WTC11 (cell line): ENCODE data around the gene SEMA3F. TPM values are rescaled to one million over a fixed set of nuclear protein-coding genes. Genes with fewer than 3 reads are reported as not detected.

ENCODE experiments used
- ATAC-seq: fragments of 200-7000 bp; cut with Tn5 transposase; 2 replicates; pipeline ENCODE4 v1.10.0; 2021; ENCODE audit warnings: mild to moderate bottlenecking, moderate library complexity
- CTCF ChIA-PET: fragments of 300-600 bp; sonication (Branson Sonifier 250); formaldehyde crosslinking; loops from one replicate; lab custom pipeline; 2021; ENCODE audit warnings: antibody characterized with exemption; lab: Charles Lee
- POLR2A ChIA-PET: fragments of 350-600 bp; sonication (Branson Sonifier 250); formaldehyde crosslinking; loops from one replicate; lab custom pipeline; 2021; ENCODE audit warnings: antibody characterized with exemption; lab: Charles Lee
- DNase-seq: peaks from one replicate; pipeline ENCODE4 v3.0.0; 2021; ENCODE audit warnings: low spot score
- H3K27ac Mint-ChIP-seq: 2 replicates; pipeline ENCODE4 v1.8.0; 2021; ENCODE audit warnings: mixed read lengths
- H3K27me3 Mint-ChIP-seq: 2 replicates; pipeline ENCODE4 v1.8.0; 2021; ENCODE audit warnings: low read depth, mild to moderate bottlenecking, moderate library complexity, mixed read lengths
- H3K36me3 Mint-ChIP-seq: 2 replicates; pipeline ENCODE4 v1.8.0; 2021; ENCODE audit warnings: mixed read lengths
- H3K4me1 Mint-ChIP-seq: 2 replicates; pipeline ENCODE4 v1.8.0; 2022; ENCODE audit warnings: mixed read lengths
- H3K4me3 Mint-ChIP-seq: 2 replicates; pipeline ENCODE4 v1.8.0; 2021; ENCODE audit warnings: mild to moderate bottlenecking, moderate library complexity, mixed read lengths
- H3K9me3 Mint-ChIP-seq: 2 replicates; pipeline ENCODE4 v1.8.0; 2021; ENCODE audit warnings: mixed read lengths
- AFF4 ChIP-seq: sonication (generic); formaldehyde crosslinking; IDR thresholded peaks from 2 replicates; pipeline ENCODE4 v1.8.1; 2023; ENCODE audit warnings: mild to moderate bottlenecking, missing genetic modification reagents, borderline replicate concordance
- ELF4 ChIP-seq: sonication (generic); formaldehyde crosslinking; IDR thresholded peaks from 2 replicates; pipeline ENCODE4 v1.8.1; 2022; ENCODE audit warnings: low read depth, mild to moderate bottlenecking, moderate library complexity, missing genetic modification reagents
- ESRRA ChIP-seq: sonication (generic); formaldehyde crosslinking; IDR thresholded peaks from 2 replicates; pipeline ENCODE4 v1.8.1; 2022; ENCODE audit warnings: mild to moderate bottlenecking, missing genetic modification reagents, borderline replicate concordance
- GABPB1 ChIP-seq: sonication (generic); formaldehyde crosslinking; IDR thresholded peaks from 2 replicates; pipeline ENCODE4 v1.8.1; 2023; ENCODE audit warnings: mild to moderate bottlenecking, missing genetic modification reagents
- NFYB ChIP-seq: sonication (generic); formaldehyde crosslinking; conservative IDR thresholded peaks from 2 replicates; pipeline ENCODE4 v1.8.0; 2022; ENCODE audit warnings: low read depth, missing genetic modification reagents
- NR3C1 ChIP-seq: sonication (generic); formaldehyde crosslinking; conservative IDR thresholded peaks from 2 replicates; pipeline ENCODE4 v1.8.1; 2023; ENCODE audit warnings: low read depth, mild to moderate bottlenecking, missing genetic modification reagents
- PRRX2 ChIP-seq: fragments of 250-450 bp; sonication (Bioruptor Pico); IDR thresholded peaks from 2 replicates; pipeline ENCODE4 v1.8.0; 2021; ENCODE audit warnings: mild to moderate bottlenecking
- SMAD3 ChIP-seq: sonication (generic); formaldehyde crosslinking; IDR thresholded peaks from 2 replicates; pipeline ENCODE4 v1.8.0; 2022; ENCODE audit warnings: missing genetic modification reagents, mild to moderate bottlenecking, borderline replicate concordance
- SOX15 ChIP-seq: fragments of 250-450 bp; sonication (Bioruptor Pico); IDR thresholded peaks from 2 replicates; pipeline ENCODE4 v1.9.0; 2021; ENCODE audit warnings: mild to moderate bottlenecking
- TEAD1 ChIP-seq: sonication (generic); formaldehyde crosslinking; IDR thresholded peaks from 2 replicates; pipeline ENCODE4 v1.8.0; 2022; ENCODE audit warnings: mild to moderate bottlenecking, missing genetic modification reagents
- ZNF138 ChIP-seq: sonication (generic); formaldehyde crosslinking; conservative IDR thresholded peaks from 2 replicates; pipeline ENCODE4 v1.8.1; 2022; ENCODE audit warnings: mild to moderate bottlenecking, moderate library complexity, missing genetic modification reagents
- ZNF219 ChIP-seq: sonication (generic); formaldehyde crosslinking; IDR thresholded peaks from 2 replicates; pipeline ENCODE4 v1.8.0; 2023; ENCODE audit warnings: missing genetic modification reagents, mild to moderate bottlenecking, borderline replicate concordance
- ZNF281 ChIP-seq: sonication (generic); formaldehyde crosslinking; IDR thresholded peaks from 2 replicates; pipeline ENCODE4 v1.8.0; 2023; ENCODE audit warnings: mild to moderate bottlenecking, missing genetic modification reagents
- ZNF396 ChIP-seq: fragments of 250-450 bp; sonication (Bioruptor Pico); IDR thresholded peaks from 2 replicates; pipeline ENCODE4 v1.8.0; 2021; ENCODE audit warnings: mild to moderate bottlenecking, moderate library complexity, borderline replicate concordance
- ZNF416 ChIP-seq: fragments of 250-450 bp; sonication (Bioruptor Pico); IDR thresholded peaks from 2 replicates; pipeline ENCODE4 v1.9.0; 2021; ENCODE audit warnings: mild to moderate bottlenecking, inconsistent platforms
- ZNF512 ChIP-seq: sonication (generic); formaldehyde crosslinking; IDR thresholded peaks from 2 replicates; pipeline ENCODE4 v1.8.1; 2022; ENCODE audit warnings: missing genetic modification reagents, borderline replicate concordance
- total RNA-seq: library from RNA; stranded (reverse); gene quantifications from 3 replicates; pipeline ENCODE4 v1.2.3, GENCODE V29; 2021
- TF ChIP-seq, protein P1 (sequence below): sonication (generic); formaldehyde crosslinking; IDR thresholded peaks from 2 replicates; pipeline ENCODE4 v1.8.1; 2023; ENCODE audit warnings: mild to moderate bottlenecking, missing genetic modification reagents
- TF ChIP-seq, protein P2 (sequence below): sonication (generic); formaldehyde crosslinking; IDR thresholded peaks from 2 replicates; pipeline ENCODE4 v1.8.0; 2022; ENCODE audit warnings: mild to moderate bottlenecking, missing genetic modification reagents
- TF ChIP-seq, protein P3 (sequence below): sonication (generic); formaldehyde crosslinking; IDR thresholded peaks from 2 replicates; pipeline ENCODE4 v1.8.1; 2023; ENCODE audit warnings: mild to moderate bottlenecking, missing genetic modification reagents, moderate library complexity

SEMA3F gene
- total RNA-seq, 1 experiment from 2014 or later = 49.0 TPM

- Mint-ChIP-seq H3K27me3 (no peaks in the 10 kb centered on the region), H3K9me3 (no peaks in the 10 kb centered on the region), H3K36me3 (peaks cover 34% of the 10 kb centered on the region)
- no peak for TF ChIP-seq ZNF281 (CRISPR knock-in tag)
- no peak for TF ChIP-seq ZNF416 (CRISPR knock-in tag)
- TF ChIP-seq ZNF138 (CRISPR knock-in tag) = no peak
- TF ChIP-seq ESRRA = no peak
- TF ChIP-seq TEAD1 = no peak
- TF ChIP-seq, protein P1, sequence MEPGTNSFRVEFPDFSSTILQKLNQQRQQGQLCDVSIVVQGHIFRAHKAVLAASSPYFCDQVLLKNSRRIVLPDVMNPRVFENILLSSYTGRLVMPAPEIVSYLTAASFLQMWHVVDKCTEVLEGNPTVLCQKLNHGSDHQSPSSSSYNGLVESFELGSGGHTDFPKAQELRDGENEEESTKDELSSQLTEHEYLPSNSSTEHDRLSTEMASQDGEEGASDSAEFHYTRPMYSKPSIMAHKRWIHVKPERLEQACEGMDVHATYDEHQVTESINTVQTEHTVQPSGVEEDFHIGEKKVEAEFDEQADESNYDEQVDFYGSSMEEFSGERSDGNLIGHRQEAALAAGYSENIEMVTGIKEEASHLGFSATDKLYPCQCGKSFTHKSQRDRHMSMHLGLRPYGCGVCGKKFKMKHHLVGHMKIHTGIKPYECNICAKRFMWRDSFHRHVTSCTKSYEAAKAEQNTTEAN (CRISPR knock-in tag) = no peak
- TF ChIP-seq SOX15 (CRISPR knock-in tag) = no peak
- TF ChIP-seq, protein P2, sequence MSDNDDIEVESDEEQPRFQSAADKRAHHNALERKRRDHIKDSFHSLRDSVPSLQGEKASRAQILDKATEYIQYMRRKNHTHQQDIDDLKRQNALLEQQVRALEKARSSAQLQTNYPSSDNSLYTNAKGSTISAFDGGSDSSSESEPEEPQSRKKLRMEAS = no peak
- TF ChIP-seq NFYB (CRISPR knock-in tag) = no peak
- no peak for TF ChIP-seq ZNF396 (CRISPR knock-in tag)
- TF ChIP-seq, all 79 proteins: peak for 0
- Mint-ChIP-seq H3K4me1 (no peaks in the 10 kb centered on the region), H3K4me3 (no peak overlapping the region), H3K27ac (no peak overlapping the region)
- ATAC-seq (no peak), DNase-seq (no peak)
- POLR2A ChIA-PET = no interaction called here
- CTCF ChIA-PET = interaction anchor here (0.6 to 2.3 kb wide), 3 partner anchors 20 to 80 kb away, joined by 3 to 9 read pairs (median 3); no protein-coding TSS in a partner anchor
Observed at GRCh38 chr3:50185230-50185629, 30.1 kb downstream of the SEMA3F start.

DNA sequence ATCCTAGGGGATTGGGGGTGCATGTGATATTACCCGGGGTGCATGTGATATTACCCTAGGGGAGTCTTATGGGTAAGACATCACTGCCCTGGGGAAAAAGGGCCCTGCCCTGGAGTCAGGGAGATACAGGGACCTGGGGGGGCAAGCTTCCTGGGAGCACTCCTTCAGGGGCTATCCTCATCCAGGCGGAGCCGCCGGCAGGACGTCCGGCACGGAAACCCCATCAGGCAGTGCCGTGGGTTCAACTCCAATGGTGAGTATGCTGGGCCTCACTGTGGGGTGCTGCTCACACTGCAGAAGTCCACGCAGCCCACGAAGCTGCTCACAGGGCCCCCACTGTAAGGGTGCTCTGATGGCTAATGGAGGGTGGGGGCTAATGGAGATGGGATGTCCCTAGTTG, 31.0 kb downstream of the SEMA3F start:
- no peak for DNase-seq
- no peak for TF ChIP-seq GABPB1 (CRISPR knock-in tag)
- no peak for TF ChIP-seq NR3C1
- TF ChIP-seq ZNF281 (CRISPR knock-in tag) = no peak
- Mint-ChIP-seq H3K36me3 (peaks cover 27% of the 10 kb centered on the region), H3K27ac (no peak overlapping the region), H3K4me1 (no peaks in the 10 kb centered on the region), H3K9me3 (no peaks in the 10 kb centered on the region), H3K4me3 (no peak overlapping the region), H3K27me3 (no peaks in the 10 kb centered on the region)
- ATAC-seq = no peak
- CTCF ChIA-PET = interaction anchor here (3.9 kb wide), 1 partner anchor 65 kb away, joined by 57 read pairs; no protein-coding TSS in a partner anchor
- POLR2A ChIA-PET = no interaction called here

- Mint-ChIP-seq H3K9me3 (no peaks in the 10 kb centered on the region), H3K27ac (no peak overlapping the region), H3K27me3 (peaks cover 1% of the 10 kb centered on the region; the same call in 1 of the 2 replicates), H3K4me3 (no peak overlapping the region), H3K4me1 (no peaks in the 10 kb centered on the region), H3K36me3 (peaks cover 15% of the 10 kb centered on the region)
- DNase-seq (no peak), ATAC-seq (no peak)
- ChIA-PET POLR2A (no interaction called here), CTCF (interaction anchor here (1.0 to 3.9 kb wide), 14 partner anchors 9 to 73 kb away, joined by 3 to 57 read pairs (median 5); no protein-coding TSS in a partner anchor)
- TF ChIP-seq ELF4 (CRISPR knock-in tag) (no peak), ZNF219 (CRISPR knock-in tag) (no peak), PRRX2 (CRISPR knock-in tag) (no peak), SMAD3 (CRISPR knock-in tag) (no peak), ZNF512 (CRISPR knock-in tag) (no peak), AFF4 (CRISPR knock-in tag) (no peak)
- TF ChIP-seq, protein P3, sequence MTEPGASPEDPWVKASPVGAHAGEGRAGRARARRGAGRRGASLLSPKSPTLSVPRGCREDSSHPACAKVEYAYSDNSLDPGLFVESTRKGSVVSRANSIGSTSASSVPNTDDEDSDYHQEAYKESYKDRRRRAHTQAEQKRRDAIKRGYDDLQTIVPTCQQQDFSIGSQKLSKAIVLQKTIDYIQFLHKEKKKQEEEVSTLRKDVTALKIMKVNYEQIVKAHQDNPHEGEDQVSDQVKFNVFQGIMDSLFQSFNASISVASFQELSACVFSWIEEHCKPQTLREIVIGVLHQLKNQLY (CRISPR knock-in tag) = no peak
Observed at GRCh38 chr3:50187750-50188149, 32.6 kb downstream of the SEMA3F start.
